Activated gamma-delta T cell (primary cell): ENCODE results near the gene NR0B1.

Experiments
- DNase-seq: peaks from one replicate; lab custom pipeline; 2025; lab: John Stamatoyannopoulos, UW

Gene NR0B1

DNA sequence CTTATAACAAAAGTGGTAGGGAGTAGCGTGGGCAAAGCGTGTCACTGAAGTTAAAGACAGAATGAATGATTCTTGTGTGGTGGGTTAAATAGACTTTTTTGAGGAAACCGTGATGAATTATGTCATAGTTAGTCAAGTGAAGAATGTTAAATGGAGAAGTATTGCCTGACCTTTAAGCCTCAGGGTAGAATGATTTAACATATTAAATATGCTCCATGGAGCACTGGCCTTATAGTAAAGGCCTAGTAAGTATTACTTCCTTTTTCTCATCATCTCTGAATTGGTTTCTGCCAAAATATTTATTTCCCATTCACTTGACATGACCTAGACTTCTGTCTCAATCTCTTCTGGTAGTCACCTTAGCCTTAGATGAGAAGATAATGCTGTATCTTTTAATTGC lies 38.6 kb downstream of the NR0B1 start:
- DNase-seq = no peak

DNA sequence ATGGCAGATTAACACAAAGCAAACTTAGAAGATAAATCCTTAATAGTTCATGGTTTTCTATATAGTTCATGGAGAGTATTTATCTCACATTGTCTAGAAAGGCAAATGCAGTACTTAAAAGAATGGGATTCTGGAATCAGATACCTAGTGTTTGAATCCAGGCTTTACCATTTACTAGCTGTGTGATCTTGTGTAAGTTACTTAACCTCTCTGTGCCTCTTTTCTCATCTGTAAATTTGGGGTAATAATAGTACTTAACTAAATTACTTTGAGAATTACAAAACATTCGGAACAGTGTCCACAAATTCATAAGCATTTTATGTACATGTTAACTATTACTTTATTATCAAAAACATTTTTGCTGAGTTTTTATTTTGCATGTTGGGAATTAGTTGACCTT lies 46.4 kb downstream of the NR0B1 start:
- DNase-seq = no peak

DNA sequence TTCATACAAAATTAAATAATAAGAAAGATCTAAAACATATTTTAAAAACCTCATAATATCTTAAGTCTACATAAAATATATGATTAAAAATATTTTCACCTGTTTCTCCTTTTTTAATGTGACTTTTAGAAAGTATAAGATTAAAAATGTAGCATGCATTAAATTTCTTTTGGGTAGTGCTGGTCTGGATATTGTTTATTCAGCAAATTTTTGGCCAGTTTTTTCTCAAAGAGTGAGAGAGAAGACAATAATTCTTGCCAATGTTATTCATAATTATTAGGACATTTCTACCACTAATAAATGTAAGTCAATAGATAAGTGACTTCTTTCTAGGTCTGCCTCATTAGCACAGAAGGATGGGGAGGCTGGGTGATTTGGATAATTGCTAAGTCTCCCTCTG lies 48.2 kb downstream of the NR0B1 start:
- no peak for DNase-seq

DNA sequence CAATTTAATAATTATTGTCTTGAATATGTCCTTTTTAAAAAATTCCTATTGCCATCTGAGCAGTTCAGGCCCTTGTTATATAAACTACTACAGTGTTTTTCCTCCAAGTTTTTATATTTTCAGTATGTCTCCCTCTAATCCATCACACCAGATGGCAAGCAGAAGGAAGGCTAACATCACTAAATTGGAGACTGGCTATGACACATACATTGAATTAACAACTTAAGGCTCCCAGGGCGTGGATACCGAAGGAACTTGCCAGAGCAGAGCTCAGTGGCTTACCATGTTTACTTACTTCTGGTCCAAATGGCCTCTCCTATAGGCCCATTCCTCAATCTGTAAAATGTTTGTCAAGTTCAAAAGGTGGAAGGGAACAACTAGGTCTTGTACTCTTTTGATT lies 49.3 kb downstream of the NR0B1 start:
- no peak for DNase-seq
